NCI-H1105 (cell line): ENCODE data around the gene MUC13.
A peak's percentile ranks its signal among the peaks of the same experiment; 100 is the strongest.

Experiments
- DNase-seq: peaks from one replicate; lab custom pipeline; 2025; lab: John Stamatoyannopoulos, UW

Gene MUC13

DNA sequence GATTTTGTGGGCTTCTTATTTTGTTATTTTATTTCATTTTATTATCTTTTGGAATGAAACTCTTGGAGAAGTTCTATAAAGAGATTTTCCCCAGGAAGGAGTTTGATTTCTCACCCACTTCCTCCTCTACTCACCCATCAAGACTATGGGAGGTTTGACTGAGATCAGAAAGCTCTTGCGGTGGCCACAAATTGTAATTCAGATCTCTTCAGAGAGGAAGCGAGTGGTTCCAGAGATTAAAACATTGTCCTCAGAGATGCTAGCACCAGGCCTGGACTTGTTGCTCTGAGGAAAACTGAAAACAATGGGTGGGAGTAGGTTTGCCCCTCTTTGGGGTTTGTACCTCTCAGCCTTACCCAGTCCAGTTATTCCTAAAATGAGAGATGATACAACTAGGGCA lies 8.1 kb upstream of the MUC13 start:
- no peak for DNase-seq

DNA sequence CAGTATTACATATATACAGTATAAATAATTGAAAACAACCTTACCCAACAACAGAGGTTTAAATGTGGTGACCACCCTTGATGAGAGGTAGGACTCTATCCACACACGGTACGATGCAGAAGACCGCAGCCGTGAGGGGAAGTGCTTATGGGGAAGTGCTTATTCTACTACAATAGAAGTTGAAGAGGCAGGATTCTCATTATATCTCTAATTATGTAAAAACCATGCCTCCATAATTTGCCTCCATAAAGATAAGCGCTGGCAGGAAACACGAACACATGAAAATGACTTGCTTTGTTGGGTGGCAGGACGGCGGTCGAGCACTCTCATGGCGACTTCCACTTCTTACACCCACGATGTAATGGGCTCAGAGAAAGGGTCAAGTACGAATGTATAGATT lies 7.2 kb upstream of the MUC13 start:
- DNase-seq, result no peak

DNA sequence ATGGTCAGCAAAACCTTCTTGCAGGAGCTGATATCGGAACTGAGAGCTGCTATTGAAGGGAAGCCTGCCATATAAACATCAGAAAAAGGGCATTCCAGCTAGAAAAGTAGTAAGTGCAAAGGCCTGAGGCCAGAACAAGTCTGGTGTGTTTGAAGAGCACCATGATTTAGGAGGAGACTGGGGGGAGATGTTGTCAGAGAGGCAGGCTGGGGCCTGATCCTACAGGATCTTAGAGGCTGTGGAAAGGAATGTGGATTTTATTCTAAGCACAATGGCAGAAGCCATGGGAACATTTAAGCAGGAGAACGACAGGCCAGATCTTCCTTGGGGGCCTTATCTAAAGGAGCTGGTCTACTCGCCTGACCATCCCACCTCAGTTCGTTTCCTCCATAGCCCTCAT lies 5.1 kb upstream of the MUC13 start:
- no peak for DNase-seq

DNA sequence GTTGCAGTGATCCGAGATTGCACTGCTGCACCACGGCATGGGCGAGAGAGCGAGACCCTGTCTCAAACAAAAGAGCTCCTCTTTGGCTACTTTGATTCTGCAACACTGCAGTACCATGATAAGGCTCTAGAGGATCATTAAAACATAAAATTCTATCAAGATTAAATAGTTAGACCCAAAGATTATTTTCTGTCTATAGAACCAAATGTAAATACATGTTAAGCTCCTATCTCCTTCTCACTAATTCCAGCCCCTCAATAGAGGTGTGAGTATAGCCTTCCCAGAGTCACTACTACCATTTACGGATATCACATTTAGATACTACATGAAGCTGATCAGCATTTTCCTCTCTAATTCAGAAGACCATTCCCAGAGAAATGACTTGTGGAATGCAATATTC lies 4.3 kb upstream of the MUC13 start:
- DNase-seq, result no peak

DNA sequence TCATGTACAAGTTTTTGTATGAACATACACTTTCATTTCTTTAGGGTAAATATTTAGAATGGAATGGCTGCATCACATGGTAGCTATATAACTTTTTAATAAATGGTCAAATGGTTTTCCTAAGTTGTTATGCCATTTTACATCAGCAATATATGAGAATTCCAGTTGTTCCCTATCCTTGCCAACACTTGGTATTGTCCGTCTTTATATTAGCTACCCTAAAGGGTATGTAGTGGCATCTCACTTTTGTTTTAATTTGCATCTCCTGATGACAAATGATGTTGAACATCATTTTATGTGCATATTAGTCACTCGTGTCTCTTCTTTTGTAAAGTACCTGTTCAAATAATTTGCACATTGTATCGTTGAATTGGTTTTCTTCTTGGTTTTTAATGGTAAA lies 2.5 kb upstream of the MUC13 start:
- DNase-seq, result no peak

DNA sequence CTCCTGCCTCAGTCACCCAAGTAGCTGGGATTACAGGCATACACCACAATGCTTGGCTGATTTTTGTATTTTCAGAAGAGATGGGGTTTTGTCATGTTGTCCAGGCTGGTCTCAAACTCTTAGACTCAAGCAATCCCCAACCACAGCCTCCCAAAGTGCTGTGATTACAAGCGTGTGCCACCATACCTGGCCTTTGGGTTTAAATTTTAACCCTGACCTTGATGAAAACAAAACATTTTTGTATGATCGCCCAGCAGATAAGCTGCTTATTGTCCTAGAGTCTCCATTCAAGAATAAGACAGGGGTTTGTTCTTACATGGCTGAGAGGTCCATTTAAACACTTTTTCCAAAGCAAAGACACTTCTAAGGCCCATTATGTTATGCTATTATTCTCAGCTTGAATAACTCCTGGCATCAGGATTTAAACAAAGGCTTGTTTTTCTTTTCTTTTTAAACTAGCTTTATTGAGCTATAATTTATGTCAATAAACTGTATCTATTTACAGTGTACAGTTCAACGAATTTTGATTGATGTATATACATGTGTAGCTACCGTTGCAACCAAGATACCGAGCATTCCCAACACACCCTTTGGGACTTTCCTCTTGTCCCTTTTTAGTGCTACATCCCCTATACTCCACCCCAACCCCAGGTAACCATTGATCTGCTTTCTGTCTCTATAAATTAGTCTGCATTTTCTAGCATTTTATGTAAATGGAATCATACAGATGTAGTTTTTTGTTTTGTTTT lies 1.4 kb upstream of the MUC13 start:
- no peak for DNase-seq

DNA sequence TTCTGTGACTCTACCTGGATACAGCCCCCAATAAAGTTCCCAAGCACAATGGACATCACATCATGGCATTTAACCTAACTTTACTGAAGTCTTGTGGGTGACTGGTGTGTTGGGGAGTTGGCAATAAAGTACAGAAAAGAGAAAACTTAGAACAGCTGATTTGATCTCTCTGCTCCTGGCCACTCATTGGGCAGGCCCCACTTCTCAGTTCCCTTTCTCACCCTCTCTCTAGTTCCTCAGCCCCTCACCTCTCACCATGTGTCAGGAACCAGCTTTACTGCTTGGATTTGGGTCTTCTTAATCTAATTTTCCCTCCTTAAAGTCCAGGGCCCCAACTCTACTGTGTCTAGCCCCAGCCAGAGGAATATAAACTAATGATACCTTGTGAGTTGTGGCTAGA lies 713 bp upstream of the MUC13 start:
- no peak for DNase-seq

DNA sequence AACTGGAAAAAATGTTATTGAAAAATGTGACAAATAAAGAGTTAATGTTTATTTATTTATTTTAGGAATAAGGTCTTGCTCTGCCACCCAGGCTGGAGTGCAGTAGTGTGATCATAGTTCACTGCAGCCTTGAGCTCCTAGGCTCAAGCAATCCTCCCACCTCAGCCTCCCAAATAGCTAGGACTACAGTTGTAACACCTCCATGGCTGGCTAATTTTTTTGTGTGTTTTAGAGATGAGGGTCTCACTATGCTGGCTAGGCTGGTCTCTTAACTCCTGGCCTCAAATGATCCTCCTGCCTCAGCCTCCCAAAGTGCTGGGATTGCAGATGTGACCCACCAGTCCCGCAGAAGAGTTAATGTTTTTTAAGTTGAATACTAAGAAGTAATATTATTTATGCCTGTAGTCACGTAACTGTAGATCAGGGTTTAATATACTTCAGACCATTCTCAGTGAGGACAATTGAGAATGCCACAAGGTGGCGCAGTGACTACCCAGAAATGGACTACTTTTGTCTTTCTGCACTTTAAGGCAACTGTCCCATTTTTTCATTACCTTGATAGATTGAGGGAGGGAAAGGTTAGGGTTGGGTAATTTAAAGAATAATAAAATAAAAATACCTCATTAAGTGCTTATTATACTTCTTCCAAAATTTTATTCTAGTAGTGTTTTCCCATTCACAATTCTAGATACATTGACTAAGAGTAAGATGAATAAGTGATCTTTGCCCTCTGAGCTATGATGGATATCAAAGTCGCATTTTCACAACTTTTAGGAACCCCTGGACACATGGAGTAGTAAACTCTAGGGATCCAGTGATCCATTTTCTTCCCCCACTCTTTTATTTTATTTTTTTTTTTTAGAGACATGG lies 6.0 kb downstream of the MUC13 start:
- DNase-seq, result peak; percentile 45

DNA sequence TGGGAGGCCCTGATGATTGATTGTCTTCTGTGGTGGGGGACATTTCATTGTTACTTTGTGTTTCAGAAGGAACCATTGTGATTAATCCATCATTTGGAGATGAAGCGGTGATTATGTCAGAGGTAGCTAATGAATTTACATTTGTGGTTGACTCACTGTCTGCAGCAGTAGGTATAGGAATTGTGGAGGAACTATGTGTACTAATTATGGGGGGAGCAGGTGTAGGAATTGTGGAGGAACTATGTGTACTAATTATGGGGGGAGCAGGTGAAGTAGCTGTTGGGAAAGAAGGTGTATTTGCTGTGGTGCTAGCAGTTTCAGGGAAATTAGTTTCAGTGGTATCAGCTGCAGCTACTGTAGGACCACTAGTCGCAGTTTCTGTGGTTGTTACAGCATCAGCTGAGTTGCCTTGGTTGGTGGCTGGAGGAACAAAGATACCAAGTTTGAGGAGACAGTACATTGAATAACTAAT lies 6.9 kb downstream of the MUC13 start:
- no peak for DNase-seq

DNA sequence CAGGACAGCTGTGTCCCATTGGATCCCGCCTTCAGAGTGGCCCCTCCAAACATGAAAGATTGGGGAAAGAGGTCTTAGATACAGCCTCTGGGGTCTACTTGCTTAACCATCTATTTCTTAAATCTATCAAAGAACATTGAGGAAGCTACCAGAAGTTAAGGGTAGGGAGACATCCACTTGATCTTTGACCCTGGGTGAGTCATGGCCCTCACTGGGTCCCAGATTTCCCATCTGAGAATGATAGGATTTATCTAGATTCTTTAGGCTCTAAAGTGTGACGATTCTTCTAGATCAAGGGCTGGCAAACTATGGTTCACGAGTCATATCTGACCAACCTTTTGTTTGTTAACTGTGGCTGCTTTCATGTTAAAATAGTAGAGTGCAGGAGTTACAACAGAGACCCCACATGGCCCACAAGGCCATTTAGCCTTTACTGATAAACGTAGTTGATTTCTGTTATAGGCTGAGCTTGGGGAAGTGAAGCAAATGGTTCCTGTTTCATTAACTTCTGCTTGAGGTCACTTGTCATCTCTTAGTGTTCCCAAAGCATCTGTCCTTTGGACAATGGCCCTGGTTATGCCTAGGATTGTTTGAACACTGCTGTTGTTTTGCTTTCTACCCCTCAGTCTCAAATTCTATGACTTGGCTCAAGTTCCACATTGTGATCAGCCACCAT lies 8.0 kb downstream of the MUC13 start:
- no peak for DNase-seq

DNA sequence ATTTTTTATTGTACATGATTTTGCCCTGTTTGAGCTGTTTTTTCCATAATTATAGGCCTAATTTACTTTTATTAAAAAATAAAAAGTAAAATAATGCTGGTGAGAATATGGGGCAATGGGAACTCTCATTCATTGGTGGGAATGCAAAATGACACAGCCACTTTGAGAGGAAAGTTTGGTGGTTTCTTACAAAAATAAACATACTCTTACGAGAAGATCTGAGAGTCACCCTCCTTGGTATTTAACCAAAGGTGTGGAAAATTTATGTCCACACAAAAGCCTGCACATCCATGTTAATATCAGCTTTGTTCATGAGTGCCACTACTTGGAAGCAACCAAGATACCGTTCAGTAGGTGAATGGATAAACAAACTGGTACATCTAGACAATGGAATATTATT lies 9.8 kb downstream of the MUC13 start:
- DNase-seq, result no peak

DNA sequence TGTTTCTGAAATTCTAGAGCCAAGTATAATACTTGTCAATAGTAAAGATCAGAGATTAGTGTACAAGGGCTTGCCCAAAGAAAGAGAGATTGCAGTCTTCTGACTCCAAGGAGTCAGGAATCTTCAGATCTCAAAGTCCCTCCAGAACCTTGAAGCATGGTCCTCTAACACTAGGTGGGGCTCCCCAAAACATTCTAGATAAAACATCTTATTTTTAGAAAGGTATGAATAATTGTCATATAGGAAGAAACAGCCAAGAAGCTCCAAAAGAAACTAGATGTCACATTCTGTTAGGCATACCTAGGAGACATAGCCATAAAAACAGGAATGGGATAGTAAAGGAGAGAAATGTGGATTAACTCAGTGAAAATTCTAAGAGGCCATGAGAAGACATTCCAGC lies 10.7 kb downstream of the MUC13 start:
- DNase-seq, result no peak

DNA sequence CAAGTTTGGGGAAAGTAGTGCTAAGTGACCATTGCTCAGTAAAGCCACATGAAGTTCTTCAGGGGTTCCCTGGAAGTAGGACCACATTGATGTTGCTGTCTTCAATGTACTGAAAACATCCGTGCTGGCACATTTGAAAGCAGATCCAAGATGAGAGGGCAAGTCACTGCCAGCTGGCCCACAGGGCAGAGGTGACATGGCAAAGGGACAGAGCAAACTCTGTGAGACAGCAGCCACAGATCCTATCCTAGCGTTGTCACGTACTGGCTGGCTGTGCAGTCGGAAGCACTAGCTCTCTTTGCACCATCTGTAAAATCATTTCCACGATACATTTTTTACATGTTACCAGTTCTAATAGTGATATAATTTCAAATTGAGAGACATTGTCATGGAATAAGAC lies 13.8 kb downstream of the MUC13 start:
- DNase-seq, result no peak

DNA sequence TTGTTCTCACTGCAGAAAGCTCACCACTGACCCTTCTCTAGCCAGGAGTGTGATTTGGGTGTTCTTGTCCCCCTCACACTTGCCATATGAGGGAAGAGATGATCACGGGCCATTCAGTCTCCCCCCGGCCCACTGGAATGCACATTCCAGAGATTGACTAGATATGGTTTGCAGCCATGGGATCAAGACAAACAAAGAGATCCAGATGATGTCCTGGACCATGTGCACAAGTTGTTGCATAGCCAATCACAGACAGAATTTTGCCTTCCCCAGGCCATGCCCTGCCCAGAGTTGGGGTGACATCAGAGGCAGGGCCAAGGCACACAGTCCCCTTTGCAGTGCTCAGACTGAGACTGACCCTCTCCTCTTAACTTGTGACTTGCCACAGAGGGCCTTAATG lies 14.8 kb downstream of the MUC13 start:
- no peak for DNase-seq

DNA sequence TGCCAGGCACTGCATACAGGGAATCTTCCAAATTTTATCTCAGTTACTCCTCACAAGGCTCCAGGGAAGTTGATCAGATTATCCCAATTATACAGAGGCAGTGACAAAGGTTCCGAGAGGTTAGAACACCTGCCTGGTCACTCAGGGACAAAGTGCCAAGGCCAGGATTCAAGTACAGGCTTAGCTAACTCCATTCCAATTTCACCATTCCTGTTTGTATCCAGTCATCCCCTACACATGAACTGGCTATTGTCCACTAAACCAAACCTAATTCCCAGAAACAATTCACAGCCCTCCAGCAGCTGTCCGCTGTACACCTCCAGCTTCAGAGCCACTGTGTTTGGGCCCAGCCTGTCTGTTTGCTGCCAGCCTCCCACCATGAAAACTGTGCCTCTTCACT lies 16.0 kb downstream of the MUC13 start:
- DNase-seq, result no peak

DNA sequence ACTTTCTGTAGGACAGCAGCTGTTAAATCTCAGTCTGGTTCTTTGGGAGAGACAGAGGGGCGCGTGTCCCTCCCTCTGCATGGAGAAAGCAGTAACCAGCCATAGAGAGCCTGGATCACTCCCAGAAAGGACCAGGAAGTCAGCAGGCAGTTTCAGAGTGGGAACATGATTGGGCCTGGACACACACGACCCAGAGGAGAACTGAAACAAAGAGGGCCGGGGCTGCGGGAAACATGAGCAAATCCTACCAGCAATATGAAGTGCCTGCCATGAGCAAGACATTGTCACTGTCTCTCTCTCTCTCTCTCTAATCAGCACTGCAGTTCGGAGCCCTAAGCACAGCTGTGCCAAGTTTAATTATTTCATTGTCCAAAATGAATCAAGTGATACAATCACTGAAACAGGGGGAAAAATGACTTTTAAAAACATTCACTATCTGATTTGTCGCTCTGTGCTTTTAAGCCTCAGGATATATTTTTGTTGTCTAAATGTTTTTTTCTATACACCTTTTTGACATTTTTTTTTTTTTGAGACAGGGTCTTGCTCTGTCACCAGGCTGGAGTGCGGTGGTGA lies 17.6 kb downstream of the MUC13 start:
- no peak for DNase-seq

DNA sequence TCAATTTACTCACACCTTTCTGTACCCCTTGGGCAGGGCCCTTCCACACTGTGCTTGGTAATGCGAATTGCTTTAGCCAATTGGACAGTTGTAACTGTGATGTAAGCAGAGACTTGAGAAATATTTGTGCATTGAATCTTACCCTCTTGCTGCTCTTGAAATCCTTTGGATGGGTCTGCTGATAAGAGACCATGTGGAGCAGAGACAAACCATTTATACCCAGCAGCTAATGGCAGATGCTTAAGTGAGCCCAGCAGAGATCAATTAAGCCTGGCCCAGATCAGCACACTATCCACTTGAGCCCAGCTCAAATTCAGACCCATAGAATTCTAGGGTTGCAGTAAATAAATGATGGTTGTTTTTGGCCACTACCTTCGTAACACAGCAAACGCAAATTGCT lies 19.3 kb downstream of the MUC13 start:
- DNase-seq, result no peak

DNA sequence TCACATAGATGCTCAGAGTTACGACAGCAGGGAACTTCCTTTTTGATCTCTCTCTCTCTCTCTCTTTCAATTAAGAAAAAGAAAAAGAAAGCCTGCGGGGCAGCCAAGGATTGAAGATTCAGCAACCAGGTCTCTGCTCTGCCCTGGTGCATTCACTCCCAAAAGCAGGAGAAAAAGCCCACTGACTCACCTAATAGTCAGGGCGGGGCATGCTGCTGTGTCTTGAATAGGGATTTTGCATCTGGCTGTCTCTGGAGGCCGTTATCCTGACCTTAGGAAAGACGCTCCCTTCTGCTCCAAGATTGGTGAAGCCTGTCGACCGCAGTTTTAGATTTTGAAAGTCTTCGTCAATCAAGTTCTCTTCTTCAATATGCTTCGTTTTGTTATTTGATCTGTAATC lies 26.6 kb downstream of the MUC13 start:
- no peak for DNase-seq

DNA sequence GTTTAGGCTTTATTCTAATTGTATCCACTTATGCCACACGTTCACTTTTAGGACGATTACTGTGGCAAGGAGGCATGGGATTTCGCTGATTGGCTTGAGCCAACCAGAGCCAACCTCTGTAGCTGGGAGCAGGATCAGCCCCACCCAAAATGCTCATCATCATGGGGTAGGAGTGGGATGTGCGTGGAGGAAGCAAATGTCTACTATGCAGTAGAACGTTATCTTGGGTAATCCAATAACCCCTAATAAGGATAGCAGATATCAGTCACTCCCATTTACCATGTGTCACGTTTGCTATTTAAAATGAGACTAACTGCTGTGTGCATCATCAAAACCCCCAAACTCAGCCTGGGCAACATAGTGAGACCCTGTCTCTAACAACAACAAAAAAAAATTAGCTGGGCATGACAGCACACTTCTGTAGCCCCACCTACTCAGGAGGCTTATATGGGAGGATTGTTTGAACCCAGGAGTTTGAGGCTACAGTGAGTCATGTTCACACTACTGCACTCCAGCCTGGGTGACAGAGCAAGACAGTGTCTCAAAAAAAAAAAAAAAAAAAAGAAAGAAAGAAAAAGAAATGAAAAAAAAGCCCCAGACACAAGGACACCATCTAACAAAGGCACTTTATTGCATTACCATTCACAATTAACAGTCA lies 29.6 kb downstream of the MUC13 start:
- no peak for DNase-seq

DNA sequence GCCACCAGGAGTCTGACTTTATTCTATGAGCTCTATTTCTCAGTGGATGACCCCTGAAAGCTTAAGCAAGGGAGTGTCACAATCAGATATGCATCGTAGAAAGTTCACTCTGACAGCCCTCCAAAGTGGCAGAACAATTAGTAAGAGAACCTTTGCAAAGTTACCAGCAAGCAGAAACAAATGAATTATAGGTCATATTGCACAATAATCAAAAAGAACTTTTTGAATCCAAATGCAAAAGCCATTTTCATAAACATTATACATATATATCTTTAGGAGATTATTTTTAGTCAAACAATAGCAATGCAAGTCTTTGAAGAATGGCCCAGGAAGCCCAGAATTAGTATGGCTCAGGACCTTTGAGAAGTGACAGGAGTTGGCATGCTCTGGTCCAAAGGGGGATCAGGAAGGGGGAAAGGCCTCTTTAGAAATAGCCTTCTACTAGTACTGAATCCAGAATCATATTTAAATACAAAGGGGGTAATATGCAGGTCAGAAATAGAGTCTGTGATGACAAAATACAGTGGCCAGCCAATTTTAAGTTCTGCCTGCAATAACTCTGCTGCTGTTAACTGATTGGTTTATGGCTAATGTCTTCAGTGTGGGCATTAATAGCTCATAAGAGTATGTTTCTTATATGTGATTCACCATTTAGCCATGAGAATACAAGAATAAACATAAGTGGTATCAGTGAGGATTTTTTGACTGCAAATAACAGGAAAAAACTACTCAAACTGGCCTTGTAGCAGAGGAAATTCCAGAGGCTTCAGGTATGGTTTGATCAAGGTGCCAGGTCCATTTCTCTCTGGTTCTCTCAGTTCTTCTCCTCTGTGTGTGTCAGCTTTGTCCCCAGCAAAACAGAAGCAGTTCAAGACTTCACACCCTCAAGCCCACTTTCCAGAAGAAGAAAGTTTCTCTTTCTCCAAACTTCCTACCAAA lies 30.4 kb downstream of the MUC13 start:
- no peak for DNase-seq
